ENCODE measurements around the gene TSSC4.
A peak's percentile ranks its signal among the peaks of the same experiment; 100 is the strongest.
"Not testable (repeated sequence)": the region's sequence is repeated elsewhere in the genome, so short reads cannot be mapped to it uniquely, and the experiment has no call there.

Gene TSSC4

DNA sequence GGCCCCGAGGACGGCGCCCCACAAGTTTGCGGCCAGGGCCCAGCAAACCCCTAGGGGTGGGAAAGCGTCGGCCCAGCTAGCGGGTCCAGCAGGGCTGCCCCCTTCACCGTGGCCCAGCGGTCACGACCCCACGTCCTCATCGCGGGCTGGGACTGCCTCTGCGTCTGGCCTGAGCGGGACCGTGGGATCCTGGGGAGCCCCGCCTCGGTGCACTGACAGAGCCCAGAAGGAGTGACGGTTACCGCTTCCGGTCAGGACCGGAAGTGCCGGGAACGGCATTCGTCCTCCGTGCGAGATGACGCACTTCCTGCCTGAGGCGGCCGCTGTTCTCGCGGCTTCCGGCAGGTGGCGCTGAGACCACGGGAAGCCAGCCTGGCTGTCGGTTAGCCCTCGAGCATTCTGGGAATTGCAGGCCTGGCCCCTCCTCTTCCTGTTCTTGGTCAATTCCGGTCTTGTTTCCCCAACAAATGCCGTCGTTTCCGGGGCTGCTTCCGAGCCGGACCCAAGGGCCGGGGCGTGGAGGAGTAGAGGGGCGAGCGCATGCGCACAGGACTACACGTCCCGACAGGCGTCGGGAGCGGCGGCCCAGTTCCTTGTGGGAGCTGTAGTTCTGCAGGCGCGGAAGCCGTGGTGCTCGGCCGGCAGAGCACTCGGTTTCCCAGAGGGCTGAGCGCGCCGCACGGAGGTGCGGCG lies at the start of gene TSSC4:
Gene TSSC4, plus strand, starts transcription at position 682 of the 693 bp plus-strand sequence. CDS start 1,884 bp downstream, outside the sequence.
- H3K4me3 ChIP-seq (replicated peaks; ENCODE audit: low read depth, low read length) = peak within 1 kb of the TSS; percentile 98
- peaks cover 27% of the 10 kb centered on the region for H3K36me3 ChIP-seq (ENCODE audit: control insufficient read depth, insufficient read depth, low read length)
- DNase-seq (ENCODE audit: extremely low read depth, insufficient read length) = peak; percentile 100
- H3K27me3 ChIP-seq (replicated peaks; ENCODE audit: control insufficient read depth, insufficient read depth, low read length) = no peaks in the 10 kb centered on the region
- TF ChIP-seq, protein P1, sequence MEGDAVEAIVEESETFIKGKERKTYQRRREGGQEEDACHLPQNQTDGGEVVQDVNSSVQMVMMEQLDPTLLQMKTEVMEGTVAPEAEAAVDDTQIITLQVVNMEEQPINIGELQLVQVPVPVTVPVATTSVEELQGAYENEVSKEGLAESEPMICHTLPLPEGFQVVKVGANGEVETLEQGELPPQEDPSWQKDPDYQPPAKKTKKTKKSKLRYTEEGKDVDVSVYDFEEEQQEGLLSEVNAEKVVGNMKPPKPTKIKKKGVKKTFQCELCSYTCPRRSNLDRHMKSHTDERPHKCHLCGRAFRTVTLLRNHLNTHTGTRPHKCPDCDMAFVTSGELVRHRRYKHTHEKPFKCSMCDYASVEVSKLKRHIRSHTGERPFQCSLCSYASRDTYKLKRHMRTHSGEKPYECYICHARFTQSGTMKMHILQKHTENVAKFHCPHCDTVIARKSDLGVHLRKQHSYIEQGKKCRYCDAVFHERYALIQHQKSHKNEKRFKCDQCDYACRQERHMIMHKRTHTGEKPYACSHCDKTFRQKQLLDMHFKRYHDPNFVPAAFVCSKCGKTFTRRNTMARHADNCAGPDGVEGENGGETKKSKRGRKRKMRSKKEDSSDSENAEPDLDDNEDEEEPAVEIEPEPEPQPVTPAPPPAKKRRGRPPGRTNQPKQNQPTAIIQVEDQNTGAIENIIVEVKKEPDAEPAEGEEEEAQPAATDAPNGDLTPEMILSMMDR (IDR thresholded peaks at IDR 0.05; ENCODE audit: insufficient read depth, low read length, poor library complexity, severe bottlenecking) = peak; percentile 98

DNA sequence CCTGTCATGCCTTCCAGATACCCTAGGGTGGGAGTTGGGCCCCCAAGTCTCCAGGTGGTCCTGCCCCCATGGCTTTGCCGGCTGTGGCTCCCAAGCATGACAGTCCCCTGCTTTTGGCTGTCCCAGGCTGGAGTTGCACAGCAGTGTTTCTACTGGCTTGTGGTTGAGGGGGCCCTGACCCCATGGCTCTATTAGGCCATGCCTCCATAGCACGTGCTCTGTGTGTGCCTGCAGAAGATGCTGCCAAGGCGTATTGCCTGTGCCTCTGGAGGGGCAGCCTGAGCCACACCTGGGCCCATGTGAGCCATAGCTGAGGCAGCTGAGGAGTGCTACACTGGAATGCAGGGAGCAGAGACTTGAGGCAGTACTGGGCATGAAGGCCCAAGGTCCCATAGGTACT lies 48.8 kb upstream of the TSSC4 start:
- TF ChIP-seq, protein P1 (IDR thresholded peaks at IDR 0.05; ENCODE audit: insufficient read depth, low read length, poor library complexity, severe bottlenecking) = no peak
- Histone ChIP-seq H3K4me3 (replicated peaks; ENCODE audit: low read depth, low read length) (no peak overlapping the region), H3K27me3 (replicated peaks; ENCODE audit: control insufficient read depth, insufficient read depth, low read length) (no peaks in the 10 kb centered on the region; the same call in 1 of the 2 replicates), H3K36me3 (ENCODE audit: control insufficient read depth, insufficient read depth, low read length) (no peaks in the 10 kb centered on the region)
- DNase-seq (ENCODE audit: extremely low read depth, insufficient read length) = no peak

DNA sequence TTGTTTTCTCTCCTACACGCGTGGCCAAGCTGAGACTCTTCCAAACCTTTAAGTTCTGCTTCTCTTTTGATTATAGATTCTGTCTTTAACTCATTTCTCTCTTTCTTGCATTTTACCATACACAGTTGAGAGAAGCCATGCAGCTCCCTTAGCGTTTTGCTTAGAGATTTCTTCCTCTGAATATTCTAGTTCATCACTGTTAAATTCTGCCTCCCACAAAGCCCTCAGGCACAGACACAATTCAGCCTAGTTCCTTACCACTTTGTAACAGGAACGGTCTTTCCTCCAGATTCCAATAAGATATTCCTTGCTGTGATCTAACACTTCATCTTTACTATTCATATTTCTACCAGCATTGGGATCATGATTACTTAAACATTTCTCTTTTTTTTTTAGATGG lies 48.1 kb upstream of the TSSC4 start:
- H3K27me3 ChIP-seq (replicated peaks; ENCODE audit: control insufficient read depth, insufficient read depth, low read length) = no peaks in the 10 kb centered on the region; the same call in 1 of the 2 replicates
- H3K36me3 ChIP-seq (ENCODE audit: control insufficient read depth, insufficient read depth, low read length) = no peaks in the 10 kb centered on the region
- TF ChIP-seq, protein P1 (IDR thresholded peaks at IDR 0.05; ENCODE audit: insufficient read depth, low read length, poor library complexity, severe bottlenecking) = no peak
- no peak for DNase-seq (ENCODE audit: extremely low read depth, insufficient read length)
- no peak overlapping the region for H3K4me3 ChIP-seq (replicated peaks; ENCODE audit: low read depth, low read length)

DNA sequence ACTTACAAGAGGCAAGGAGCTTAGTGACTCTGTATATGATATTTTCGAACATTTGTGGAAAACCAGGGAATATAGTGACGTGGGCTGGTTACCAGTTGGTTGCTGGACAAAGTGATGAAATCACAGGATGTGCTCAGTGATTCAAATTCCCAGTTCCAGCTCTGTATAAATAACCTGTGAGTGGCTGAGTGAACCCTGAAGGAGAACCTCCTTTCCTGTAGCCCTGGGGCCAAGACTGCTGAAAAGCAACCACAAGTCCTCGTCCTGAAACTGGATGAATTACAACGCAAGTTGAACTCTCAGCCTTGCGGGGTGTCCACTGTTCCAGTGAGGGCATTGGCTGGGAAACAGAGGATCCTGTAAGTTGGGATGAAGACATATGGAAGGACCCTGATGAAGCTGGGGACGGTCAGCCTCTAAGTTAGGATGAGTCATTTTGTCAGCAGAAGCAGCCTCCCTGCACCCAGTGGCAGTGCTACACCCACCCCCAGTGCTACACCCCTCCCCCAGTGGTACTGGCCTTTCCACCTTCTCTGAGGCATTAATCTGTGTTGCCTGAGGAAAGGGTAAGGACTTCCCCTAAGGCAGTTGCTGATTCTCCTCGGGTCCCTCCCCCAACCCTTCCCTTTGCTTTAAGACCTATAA lies 45.4 kb upstream of the TSSC4 start:
- no peak for DNase-seq (ENCODE audit: extremely low read depth, insufficient read length)
- TF ChIP-seq, protein P1 (IDR thresholded peaks at IDR 0.05; ENCODE audit: insufficient read depth, low read length, poor library complexity, severe bottlenecking) = no peak
- Histone ChIP-seq H3K27me3 (replicated peaks; ENCODE audit: control insufficient read depth, insufficient read depth, low read length) (no peaks in the 10 kb centered on the region; the same call in 1 of the 2 replicates), H3K4me3 (replicated peaks; ENCODE audit: low read depth, low read length) (no peak overlapping the region), H3K36me3 (ENCODE audit: control insufficient read depth, insufficient read depth, low read length) (no peaks in the 10 kb centered on the region)

DNA sequence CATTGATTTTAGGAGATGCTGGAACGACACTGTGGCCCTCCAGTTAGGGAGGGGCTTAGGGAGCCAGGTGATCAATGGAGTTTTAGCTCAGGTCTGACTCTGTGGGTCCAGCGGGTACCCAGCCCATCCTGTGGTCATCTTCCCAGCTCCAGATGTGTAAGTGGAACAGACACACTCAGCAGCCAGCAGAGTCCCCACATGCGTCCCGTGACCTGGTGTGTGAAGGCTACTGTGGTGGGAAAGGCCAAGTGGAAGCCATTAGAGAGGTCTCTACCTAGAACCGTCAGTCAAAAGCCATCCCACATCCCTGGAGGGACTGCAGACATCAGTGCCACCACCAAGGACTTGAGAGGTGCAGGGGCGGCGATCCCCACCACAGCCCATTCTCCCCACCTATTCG lies 43.3 kb upstream of the TSSC4 start:
- Histone ChIP-seq H3K4me3 (replicated peaks; ENCODE audit: low read depth, low read length) (no peak overlapping the region), H3K27me3 (replicated peaks; ENCODE audit: control insufficient read depth, insufficient read depth, low read length) (no peaks in the 10 kb centered on the region; the same call in 1 of the 2 replicates), H3K36me3 (ENCODE audit: control insufficient read depth, insufficient read depth, low read length) (no peaks in the 10 kb centered on the region)
- TF ChIP-seq, protein P1 (IDR thresholded peaks at IDR 0.05; ENCODE audit: insufficient read depth, low read length, poor library complexity, severe bottlenecking) = no peak
- DNase-seq (ENCODE audit: extremely low read depth, insufficient read length) = no peak

DNA sequence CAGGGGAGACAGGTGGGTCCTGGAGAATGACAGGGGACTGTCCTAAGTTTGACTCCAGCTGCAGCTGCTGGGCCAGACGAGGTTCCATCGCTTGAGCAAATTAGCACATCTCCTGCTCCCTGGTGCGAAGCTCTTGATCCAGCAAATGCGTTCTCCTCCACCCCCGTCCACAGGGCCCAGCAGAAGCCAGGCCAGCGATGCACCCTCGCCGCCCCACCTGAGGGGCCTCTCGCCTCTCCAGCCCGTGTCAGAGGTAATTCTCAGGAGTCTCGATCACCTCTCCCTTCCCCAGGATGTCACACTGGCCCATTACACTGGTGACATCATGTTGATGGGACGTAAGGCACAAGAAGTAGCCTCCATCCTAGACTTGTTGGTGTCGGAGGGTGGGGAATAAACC lies 42.9 kb upstream of the TSSC4 start:
- not testable (repeated sequence) for H3K27me3 ChIP-seq (replicated peaks; ENCODE audit: control insufficient read depth, insufficient read depth, low read length); H3K36me3 ChIP-seq (ENCODE audit: control insufficient read depth, insufficient read depth, low read length); DNase-seq (ENCODE audit: extremely low read depth, insufficient read length); H3K4me3 ChIP-seq (replicated peaks; ENCODE audit: low read depth, low read length)

All from GM06990 (cell line).